GM23338 (cell line): ENCODE results near the gene VWA3B.

Source experiments
- EZH2 ChIP-seq: fragments of 200-600 bp; sonication (generic); IDR thresholded peaks from one replicate; pipeline ENCODE4 v1.8.0; 2017; ENCODE audit warnings: antibody characterized with exemption, mild to moderate bottlenecking, low read depth; ENCODE audit not compliant: unreplicated experiment
- EZH2phosphoT487 ChIP-seq: fragments of 200-600 bp; sonication (generic); IDR thresholded peaks from one replicate; pipeline ENCODE4 v1.8.1; 2018; ENCODE audit warnings: antibody characterized with exemption; ENCODE audit not compliant: unreplicated experiment
- JUNB ChIP-seq: IDR thresholded peaks from one replicate; pipeline ENCODE4 v1.6.1; 2016; ENCODE audit warnings: antibody characterized with exemption; ENCODE audit not compliant: unreplicated experiment
- POLR2AphosphoS5 ChIP-seq: IDR thresholded peaks from 2 replicates; pipeline ENCODE4 v1.6.1; 2016; ENCODE audit warnings: antibody characterized with exemption, low read depth
- STAT1 ChIP-seq: IDR thresholded peaks from one replicate; pipeline ENCODE4 v1.6.1; 2016; ENCODE audit warnings: antibody characterized with exemption; ENCODE audit not compliant: unreplicated experiment
- ZNF114 ChIP-seq: fragments of 250-450 bp; sonication (Bioruptor Pico); IDR thresholded peaks from 2 replicates; pipeline ENCODE4 v1.5.0; 2020; ENCODE audit warnings: mild to moderate bottlenecking, moderate library complexity
- TF ChIP-seq, protein P1 (sequence below), 2 experiments: fragments of 200-600 bp in 1 of 2; sonication (generic) in 1 of 2; conservative IDR thresholded peaks; 2 replicates each; pipeline versions ENCODE4 v1.5.1 to v1.6.1; 2016 to 2017; ENCODE audit warnings: antibody characterized with exemption in 2 of 2, low read depth in 2 of 2, mild to moderate bottlenecking in 2 of 2, moderate library complexity in 1 of 2
- TF ChIP-seq, protein P2 (sequence below): IDR thresholded peaks from one replicate; pipeline ENCODE4 v1.6.1; 2018; ENCODE audit warnings: antibody characterized with exemption; ENCODE audit not compliant: unreplicated experiment

DNA sequence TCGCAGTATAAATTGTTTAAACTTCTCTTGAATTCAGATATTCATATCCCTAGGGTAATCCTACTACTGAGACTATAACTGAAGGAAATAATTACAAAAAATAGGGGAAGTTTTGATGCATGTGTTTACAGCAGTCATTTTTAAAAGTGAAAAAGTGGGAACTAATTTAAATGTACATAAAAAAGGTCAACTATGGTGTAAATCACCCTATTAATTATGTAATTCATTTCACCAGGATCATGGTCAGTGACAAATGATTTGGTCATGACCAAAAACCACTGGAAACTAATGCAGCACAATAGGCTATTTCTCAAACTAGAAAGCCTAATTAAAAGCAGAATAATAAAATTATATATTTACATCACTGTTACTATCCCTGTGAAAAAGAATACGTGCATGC lies 254.3 kb downstream of the VWA3B start:
- TF ChIP-seq EZH2 (no peak), POLR2AphosphoS5 (no peak), EZH2phosphoT487 (no peak), ZNF114 (no peak), STAT1 (no peak), JUNB (no peak)
- TF ChIP-seq, protein P1, sequence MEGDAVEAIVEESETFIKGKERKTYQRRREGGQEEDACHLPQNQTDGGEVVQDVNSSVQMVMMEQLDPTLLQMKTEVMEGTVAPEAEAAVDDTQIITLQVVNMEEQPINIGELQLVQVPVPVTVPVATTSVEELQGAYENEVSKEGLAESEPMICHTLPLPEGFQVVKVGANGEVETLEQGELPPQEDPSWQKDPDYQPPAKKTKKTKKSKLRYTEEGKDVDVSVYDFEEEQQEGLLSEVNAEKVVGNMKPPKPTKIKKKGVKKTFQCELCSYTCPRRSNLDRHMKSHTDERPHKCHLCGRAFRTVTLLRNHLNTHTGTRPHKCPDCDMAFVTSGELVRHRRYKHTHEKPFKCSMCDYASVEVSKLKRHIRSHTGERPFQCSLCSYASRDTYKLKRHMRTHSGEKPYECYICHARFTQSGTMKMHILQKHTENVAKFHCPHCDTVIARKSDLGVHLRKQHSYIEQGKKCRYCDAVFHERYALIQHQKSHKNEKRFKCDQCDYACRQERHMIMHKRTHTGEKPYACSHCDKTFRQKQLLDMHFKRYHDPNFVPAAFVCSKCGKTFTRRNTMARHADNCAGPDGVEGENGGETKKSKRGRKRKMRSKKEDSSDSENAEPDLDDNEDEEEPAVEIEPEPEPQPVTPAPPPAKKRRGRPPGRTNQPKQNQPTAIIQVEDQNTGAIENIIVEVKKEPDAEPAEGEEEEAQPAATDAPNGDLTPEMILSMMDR (conservative IDR thresholded peaks at IDR 0.05; ENCODE audit: low read depth in 2 of 2) = no peak
- TF ChIP-seq, protein P2, sequence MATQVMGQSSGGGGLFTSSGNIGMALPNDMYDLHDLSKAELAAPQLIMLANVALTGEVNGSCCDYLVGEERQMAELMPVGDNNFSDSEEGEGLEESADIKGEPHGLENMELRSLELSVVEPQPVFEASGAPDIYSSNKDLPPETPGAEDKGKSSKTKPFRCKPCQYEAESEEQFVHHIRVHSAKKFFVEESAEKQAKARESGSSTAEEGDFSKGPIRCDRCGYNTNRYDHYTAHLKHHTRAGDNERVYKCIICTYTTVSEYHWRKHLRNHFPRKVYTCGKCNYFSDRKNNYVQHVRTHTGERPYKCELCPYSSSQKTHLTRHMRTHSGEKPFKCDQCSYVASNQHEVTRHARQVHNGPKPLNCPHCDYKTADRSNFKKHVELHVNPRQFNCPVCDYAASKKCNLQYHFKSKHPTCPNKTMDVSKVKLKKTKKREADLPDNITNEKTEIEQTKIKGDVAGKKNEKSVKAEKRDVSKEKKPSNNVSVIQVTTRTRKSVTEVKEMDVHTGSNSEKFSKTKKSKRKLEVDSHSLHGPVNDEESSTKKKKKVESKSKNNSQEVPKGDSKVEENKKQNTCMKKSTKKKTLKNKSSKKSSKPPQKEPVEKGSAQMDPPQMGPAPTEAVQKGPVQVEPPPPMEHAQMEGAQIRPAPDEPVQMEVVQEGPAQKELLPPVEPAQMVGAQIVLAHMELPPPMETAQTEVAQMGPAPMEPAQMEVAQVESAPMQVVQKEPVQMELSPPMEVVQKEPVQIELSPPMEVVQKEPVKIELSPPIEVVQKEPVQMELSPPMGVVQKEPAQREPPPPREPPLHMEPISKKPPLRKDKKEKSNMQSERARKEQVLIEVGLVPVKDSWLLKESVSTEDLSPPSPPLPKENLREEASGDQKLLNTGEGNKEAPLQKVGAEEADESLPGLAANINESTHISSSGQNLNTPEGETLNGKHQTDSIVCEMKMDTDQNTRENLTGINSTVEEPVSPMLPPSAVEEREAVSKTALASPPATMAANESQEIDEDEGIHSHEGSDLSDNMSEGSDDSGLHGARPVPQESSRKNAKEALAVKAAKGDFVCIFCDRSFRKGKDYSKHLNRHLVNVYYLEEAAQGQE = no peak
